Fibroblast of lung (primary cell): ENCODE results near the gene RHBDL3. TPM values are rescaled to one million over a fixed set of nuclear protein-coding genes. Genes with fewer than 3 reads are reported as not detected.

ENCODE experiments used
- DNase-seq, 2 donors: peaks; one replicate each; pipeline versions ENCODE4 v3.0.0 to v3.0.0-alpha.2; 2010; ENCODE audit warnings: low read depth in 2 of 2
- H2AFZ ChIP-seq: 2 replicates; pipeline ENCODE4 v1.5.1; 2012; ENCODE audit warnings: low read length, control low read depth, inconsistent platforms
- H3K27ac ChIP-seq: 2 replicates; pipeline ENCODE4 v1.5.1; 2011; ENCODE audit warnings: low read length, control low read depth; ENCODE audit not compliant: insufficient read depth
- H3K27me3 ChIP-seq: 2 replicates; pipeline ENCODE4 v1.5.1; 2011; ENCODE audit warnings: mild to moderate bottlenecking, low read length; ENCODE audit not compliant: control insufficient read depth, insufficient read depth
- H3K36me3 ChIP-seq: 2 replicates; pipeline ENCODE4 v1.5.1; 2011; ENCODE audit warnings: low read length; ENCODE audit not compliant: control insufficient read depth, insufficient read depth
- H3K4me1 ChIP-seq: 2 replicates; pipeline ENCODE4 v1.5.1; 2011; ENCODE audit warnings: low read length; ENCODE audit not compliant: control insufficient read depth, insufficient read depth; ENCODE audit errors: extremely low read depth
- H3K4me2 ChIP-seq: 2 replicates; pipeline ENCODE4 v1.5.1; 2011; ENCODE audit warnings: low read length, control low read depth; ENCODE audit not compliant: insufficient read depth; ENCODE audit errors: extremely low read depth
- H3K4me3 ChIP-seq, 4 experiments: fragments of 200-600 bp in 1 of 4; sonication (generic) in 1 of 4; replicated peaks in 1 of 4; 2 replicates each; pipeline ENCODE4 v1.5.1; 2011 to 2016; ENCODE audit warnings: low read length in 4 of 4, low read depth in 3 of 4, mild to moderate bottlenecking in 3 of 4, control low read depth in 2 of 4, inconsistent platforms in 1 of 4, mixed read lengths in 1 of 4; ENCODE audit not compliant: insufficient read depth in 1 of 4; ENCODE audit errors: control extremely low read depth in 1 of 4
- H3K79me2 ChIP-seq: 2 replicates; pipeline ENCODE4 v1.5.1; 2012; ENCODE audit warnings: mild to moderate bottlenecking, low read length, inconsistent platforms; ENCODE audit not compliant: control insufficient read depth, insufficient read depth
- H3K9ac ChIP-seq: 2 replicates; pipeline ENCODE4 v1.5.1; 2011; ENCODE audit warnings: mild to moderate bottlenecking, low read length, control low read depth; ENCODE audit not compliant: insufficient read depth
- H3K9me3 ChIP-seq: 2 replicates; pipeline ENCODE4 v1.5.1; 2012; ENCODE audit warnings: low read depth, low read length; ENCODE audit not compliant: control insufficient read depth, insufficient read depth
- H4K20me1 ChIP-seq: 2 replicates; pipeline ENCODE4 v1.5.1; 2011; ENCODE audit warnings: low read length; ENCODE audit not compliant: control insufficient read depth, insufficient read depth; ENCODE audit errors: extremely low read depth
- CTCF ChIP-seq, 2 donors: IDR thresholded peaks in 1 of 2; conservative IDR thresholded peaks in 1 of 2; 1 replicate in 1 of 2; 2 replicates in 1 of 2; pipeline ENCODE4 v1.5.1; 2011 to 2012; ENCODE audit warnings: low read length in 2 of 2, control low read depth in 1 of 2, inconsistent platforms in 1 of 2, low read depth in 1 of 2, mild to moderate bottlenecking in 1 of 2
- EZH2 ChIP-seq: IDR thresholded peaks from 2 replicates; pipeline ENCODE4 v1.5.1; 2012; ENCODE audit warnings: low read length, control low read depth, mild to moderate bottlenecking; ENCODE audit errors: missing control alignments
- polyA plus RNA-seq, 2 donors: library from polyadenylated mRNA; depleted of rRNA in 1 of 2; stranded (reverse) in 1 of 2; unstranded in 1 of 2; fragments of >200 nt; gene quantifications; 2 replicates each; pipeline ENCODE4 v1.2.1, GENCODE V29; 2011 to 2012; ENCODE audit warnings: missing spikeins in 1 of 2
- total RNA-seq: library from RNA; depleted of rRNA; stranded (reverse); fragments of >200 nt; gene quantifications from 2 replicates; pipeline ENCODE4 v1.2.1, GENCODE V29; 2014

Gene RHBDL3
- total and polyA plus RNA-seq, 2 donors (not counting 1 experiment from before 2014, with no cell fraction given), result 0.17 to 0.43 TPM

- Histone ChIP-seq H3K4me3 (no peak overlapping the region), H3K4me2 (peak overlapping the region; percentile 46), H3K36me3 (no peaks in the 10 kb centered on the region), H4K20me1 (no peaks in the 10 kb centered on the region), H3K4me1 (peaks cover 13% of the 10 kb centered on the region), H3K9ac (no peak overlapping the region), H3K27ac (no peak overlapping the region), H3K9me3 (no peaks in the 10 kb centered on the region), H3K79me2 (no peaks in the 10 kb centered on the region), H3K27me3 (peaks cover 2% of the 10 kb centered on the region), H2AFZ (no peak overlapping the region)
- no peak for DNase-seq
- no peak for TF ChIP-seq CTCF (conservative IDR thresholded peaks at IDR 0.05 in 1 of 2, IDR thresholded peaks at IDR 0.05 in 1 of 2; ENCODE audit: low read depth in 1 of 2, low read length in 2 of 2)
- TF ChIP-seq EZH2, result no peak
These were observed 9.0 kb downstream of the RHBDL3 start for GRCh38 chr17:32274643-32275042.

GRCh38 chr17:32275060-32276042 is 9.7 kb downstream of the RHBDL3 start:
- H3K79me2 ChIP-seq, result no peaks in the 10 kb centered on the region
- peak overlapping the region; percentile 49 for H3K4me2 ChIP-seq
- TF ChIP-seq CTCF (conservative IDR thresholded peaks at IDR 0.05 in 1 of 2, IDR thresholded peaks at IDR 0.05 in 1 of 2; ENCODE audit: low read depth in 1 of 2, low read length in 2 of 2) (no peak), EZH2 (no peak)
- no peaks in the 10 kb centered on the region for H3K36me3 ChIP-seq
- H4K20me1 ChIP-seq, result no peaks in the 10 kb centered on the region
- H3K4me3 ChIP-seq, result no peak overlapping the region
- peaks cover 2% of the 10 kb centered on the region for H3K27me3 ChIP-seq
- H3K9me3 ChIP-seq, result no peaks in the 10 kb centered on the region
- DNase-seq, result peak; percentile 83 to 89
- H3K4me1 ChIP-seq, result peaks cover 13% of the 10 kb centered on the region
- H3K9ac ChIP-seq, result no peak overlapping the region
- H3K27ac ChIP-seq, result peak overlapping the region; percentile 19
- no peak overlapping the region for H2AFZ ChIP-seq

GRCh38 chr17:32276171-32276601 is 10.6 kb downstream of the RHBDL3 start:
- Histone ChIP-seq H3K4me3 (no peak overlapping the region), H3K27ac (no peak overlapping the region), H3K79me2 (no peaks in the 10 kb centered on the region), H3K27me3 (peaks cover 2% of the 10 kb centered on the region), H3K36me3 (no peaks in the 10 kb centered on the region), H4K20me1 (no peaks in the 10 kb centered on the region), H3K4me1 (peaks cover 13% of the 10 kb centered on the region), H3K4me2 (no peak overlapping the region), H2AFZ (no peak overlapping the region), H3K9me3 (no peaks in the 10 kb centered on the region), H3K9ac (no peak overlapping the region)
- no peak for DNase-seq
- TF ChIP-seq CTCF (conservative IDR thresholded peaks at IDR 0.05 in 1 of 2, IDR thresholded peaks at IDR 0.05 in 1 of 2; ENCODE audit: low read depth in 1 of 2, low read length in 2 of 2) (no peak), EZH2 (no peak)
